NK-92 (cell line): ENCODE results near the gene ITPK1.

ENCODE experiments used
- DNase-seq: peaks from one replicate; lab custom pipeline; 2025; ENCODE audit not compliant: unreplicated experiment; lab: John Stamatoyannopoulos, UW

The ITPK1 gene

GRCh38 chr14:93085911-93086310 is 29.8 kb downstream of the ITPK1 start:
- no peak for DNase-seq

- DNase-seq = no peak
Observed at GRCh38 chr14:93084866-93085857, 30.6 kb downstream of the ITPK1 start.

GRCh38 chr14:93084402-93084801 is 31.3 kb downstream of the ITPK1 start:
- no peak for DNase-seq

- DNase-seq = no peak
Observed at GRCh38 chr14:93083917-93084316, 31.8 kb downstream of the ITPK1 start.

- no peak for DNase-seq
Observed at GRCh38 chr14:93082576-93083001, 33.1 kb downstream of the ITPK1 start.

GRCh38 chr14:93081876-93082570 is 33.7 kb downstream of the ITPK1 start:
- DNase-seq = no peak

GRCh38 chr14:93079865-93080403 is 35.8 kb downstream of the ITPK1 start:
- no peak for DNase-seq

- no peak for DNase-seq
Observed at GRCh38 chr14:93079321-93079720, 36.4 kb downstream of the ITPK1 start.

GRCh38 chr14:93078870-93079269 is 36.9 kb downstream of the ITPK1 start:
- DNase-seq = no peak

GRCh38 chr14:93076755-93077154 is 39.0 kb downstream of the ITPK1 start:
- no peak for DNase-seq

GRCh38 chr14:93075891-93076290 is 39.8 kb downstream of the ITPK1 start:
- DNase-seq = no peak

GRCh38 chr14:93073910-93074769 is 41.6 kb downstream of the ITPK1 start:
- no peak for DNase-seq

- DNase-seq = no peak
Observed at GRCh38 chr14:93073358-93073707, 42.4 kb downstream of the ITPK1 start.

- no peak for DNase-seq
Observed at GRCh38 chr14:93072659-93073357, 42.9 kb downstream of the ITPK1 start.

- no peak for DNase-seq
Observed at GRCh38 chr14:93068711-93069110, 47.0 kb downstream of the ITPK1 start.

GRCh38 chr14:93067088-93067487 is 48.6 kb downstream of the ITPK1 start:
- DNase-seq = no peak

GRCh38 chr14:93065272-93065730 is 50.4 kb downstream of the ITPK1 start:
- DNase-seq = no peak

- DNase-seq = no peak
Observed at GRCh38 chr14:93064411-93065271, 51.1 kb downstream of the ITPK1 start.

- DNase-seq = no peak
Observed at GRCh38 chr14:93063393-93063792, 52.3 kb downstream of the ITPK1 start.
